ENCODE measurements around the gene MYH6.

The MYH6 gene

DNA sequence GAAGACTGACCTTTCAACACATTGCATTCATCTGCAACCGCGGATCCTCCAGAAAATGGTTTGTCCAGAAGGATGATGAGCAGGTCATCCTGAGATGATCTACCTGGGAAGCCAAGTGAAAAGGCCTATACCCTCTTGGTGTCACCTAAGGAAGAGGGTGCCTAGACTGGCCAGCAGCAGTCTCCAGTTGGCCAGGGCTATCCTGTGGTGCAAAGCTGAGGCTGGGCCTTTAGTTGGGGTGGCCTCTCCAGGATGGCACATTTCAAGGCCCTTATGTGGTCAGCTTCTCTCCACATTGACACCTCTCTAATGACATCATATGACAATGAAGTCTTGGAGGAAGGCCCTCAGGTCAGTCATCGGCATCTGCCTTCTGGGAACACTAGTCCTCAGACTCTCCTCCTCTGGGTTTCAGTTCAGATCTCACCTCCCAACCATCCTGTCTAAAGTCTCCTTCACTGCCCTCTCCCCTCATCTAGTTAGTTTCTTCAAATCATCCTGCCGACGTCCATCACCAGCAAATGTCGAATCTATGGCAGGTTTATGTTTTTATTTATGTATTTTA is 52.1 kb downstream of the MYH6 start:
- DNase-seq (ENCODE audit: low spot score), result no peak

DNA sequence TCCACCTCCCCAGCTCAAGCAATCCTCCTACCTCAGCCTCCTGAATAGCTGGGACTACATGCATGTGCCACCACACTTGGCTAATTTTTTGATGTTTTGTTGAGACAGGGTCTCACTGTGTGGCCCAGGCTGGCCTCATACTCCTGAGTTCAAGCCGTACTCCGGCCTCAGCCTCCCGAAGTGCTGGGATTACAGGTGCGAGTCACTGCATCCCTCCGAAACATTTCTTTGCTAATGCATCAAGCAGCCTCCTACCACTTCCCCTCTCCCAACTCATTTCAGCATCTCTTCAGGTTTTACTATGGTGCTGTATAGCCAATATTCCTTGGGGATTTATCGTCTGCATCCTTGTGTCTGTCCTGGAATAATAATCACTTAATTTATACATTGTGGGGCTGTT is 53.1 kb downstream of the MYH6 start:
- DNase-seq (ENCODE audit: low spot score), result no peak

DNA sequence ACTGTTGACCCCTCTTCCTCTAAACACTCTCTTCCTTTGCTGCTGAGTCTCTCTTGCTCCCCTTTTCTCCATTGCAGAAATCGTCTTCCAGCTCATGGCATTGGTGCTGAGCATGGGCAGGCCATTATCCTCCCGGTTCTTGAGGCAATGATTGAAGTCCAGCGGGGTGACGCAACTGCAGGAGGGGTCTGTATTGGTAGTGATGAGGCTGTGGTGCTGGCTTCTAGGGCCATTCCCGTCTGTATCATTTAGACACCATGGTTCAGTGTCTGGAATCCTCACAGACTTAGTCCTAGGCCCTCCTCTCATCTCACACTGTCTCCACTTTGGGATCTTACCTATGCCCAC is 54.7 kb downstream of the MYH6 start:
- DNase-seq (ENCODE audit: low spot score), result no peak

DNA sequence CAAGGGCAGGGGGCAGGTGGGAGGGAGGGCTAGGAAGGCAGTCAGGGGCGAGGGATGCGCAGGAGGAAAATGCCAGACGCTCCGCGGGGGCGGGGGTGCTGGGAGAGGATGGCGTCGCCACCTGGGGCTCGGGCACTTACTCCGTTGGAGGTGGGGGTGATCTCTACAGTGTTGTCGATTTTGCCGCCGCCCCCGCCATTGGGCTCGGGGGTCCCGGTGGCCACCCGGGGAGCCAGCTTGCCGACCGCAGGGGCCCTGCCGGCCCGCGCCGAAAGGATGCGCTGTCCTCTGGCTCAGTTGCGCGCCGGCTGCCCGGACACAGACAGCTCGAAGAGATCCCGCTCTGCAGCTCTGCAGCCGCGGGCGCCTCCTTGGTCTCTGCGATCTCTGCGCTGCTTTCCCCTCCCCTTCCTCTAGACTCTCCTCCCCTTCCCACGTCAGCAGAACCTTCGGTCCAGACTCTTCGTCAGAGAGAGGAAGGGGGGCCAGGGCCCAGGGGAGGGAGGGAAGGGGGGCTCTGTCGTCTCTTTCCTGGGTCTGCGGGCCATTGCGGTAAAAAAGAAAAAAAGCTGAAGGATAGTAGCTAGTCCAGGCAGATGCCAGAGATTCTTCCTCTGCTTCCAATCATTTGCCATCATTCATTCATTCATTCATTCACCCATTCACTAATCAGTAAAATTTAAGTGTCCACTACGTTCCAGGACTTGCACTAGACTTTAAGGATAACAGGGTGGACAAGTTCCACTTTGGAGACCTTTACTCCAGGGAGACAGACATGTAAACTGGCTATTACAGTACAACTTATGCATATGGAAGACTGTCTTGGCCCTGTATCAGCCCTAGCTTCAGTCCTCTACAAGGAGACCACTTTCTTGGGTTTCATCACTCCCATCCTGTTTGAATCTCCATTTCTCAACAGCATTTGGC is 55.3 kb downstream of the MYH6 start, which contains the start of gene SLC22A17:
SLC22A17 (minus strand) TSS at position 382 of the 927 bp plus-strand sequence.
- DNase-seq (ENCODE audit: low spot score), result peak; percentile 30

DNA sequence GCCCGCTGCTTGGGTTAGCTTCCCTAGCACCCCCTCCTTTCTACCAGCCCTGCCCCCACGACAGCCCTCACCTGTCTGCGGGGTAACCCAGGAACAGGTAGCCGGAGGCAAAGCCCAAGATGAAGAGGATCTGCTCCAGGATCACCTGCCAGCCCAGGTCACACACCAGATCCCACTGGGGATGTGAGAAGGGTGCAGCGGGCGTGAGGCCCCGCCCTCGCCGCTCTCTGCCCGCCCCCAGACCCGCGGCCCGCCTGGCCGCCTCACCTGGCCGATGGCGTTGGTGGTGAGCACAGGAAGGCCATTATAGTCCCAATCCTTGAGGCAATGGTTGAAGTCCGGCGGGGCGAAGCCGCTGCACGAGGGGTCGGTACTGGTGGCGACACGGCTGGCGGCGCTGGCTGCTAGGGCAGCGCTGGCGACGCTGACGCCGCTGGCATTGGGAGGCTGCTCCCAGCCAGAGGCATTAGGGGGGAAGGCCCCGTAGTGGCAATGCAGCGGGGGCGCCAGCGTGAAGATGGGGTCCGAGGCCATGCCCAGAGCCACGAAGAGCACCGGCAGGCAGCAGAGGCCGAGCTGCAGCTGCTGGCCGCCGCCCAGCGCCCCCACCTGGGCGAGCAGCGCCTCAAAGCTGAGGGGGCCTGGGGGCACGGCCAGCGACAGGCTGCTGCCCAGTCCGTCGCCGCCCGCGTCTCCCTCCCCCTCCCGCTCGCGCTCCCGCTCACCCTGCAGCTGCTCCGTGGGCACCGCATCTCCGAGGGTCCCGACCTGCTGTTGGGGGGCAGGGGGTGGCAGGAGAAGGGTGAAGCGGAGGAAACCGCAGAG is 56.2 kb downstream of the MYH6 start:
- DNase-seq (ENCODE audit: low spot score), result no peak

DNA sequence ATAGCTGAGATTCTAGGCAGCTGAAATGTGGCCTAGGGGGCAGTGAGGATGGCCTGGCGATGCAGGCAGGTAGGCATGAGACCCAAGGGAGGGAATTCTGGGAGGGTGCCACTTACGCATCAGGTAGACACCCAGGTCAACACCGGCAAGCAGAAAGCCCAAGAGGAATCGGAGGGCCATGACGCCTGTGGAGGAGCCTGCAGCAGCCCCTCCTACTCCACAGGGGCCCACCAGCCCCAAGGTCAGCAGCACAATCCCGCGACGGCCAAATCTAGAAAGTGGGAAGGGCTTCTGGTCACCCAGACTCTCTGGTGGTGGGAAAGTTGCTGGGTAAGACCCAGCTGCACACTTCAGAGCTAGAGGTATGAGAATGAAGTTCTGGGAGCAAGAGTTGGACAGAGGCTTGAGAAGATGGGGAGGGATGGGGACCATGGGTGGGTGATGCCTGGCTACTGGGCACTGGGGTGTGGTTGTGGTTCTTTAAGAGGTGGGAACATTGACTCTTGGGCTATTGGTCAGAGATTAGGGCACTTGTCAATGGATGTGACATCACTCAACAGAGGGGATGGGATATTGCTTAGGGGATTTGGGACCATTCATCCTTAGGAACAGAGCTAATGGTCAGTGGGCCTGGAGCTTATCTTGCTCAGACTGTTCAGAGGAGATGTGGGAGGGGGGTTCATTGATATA is 58.8 kb downstream of the MYH6 start:
- no peak for DNase-seq (ENCODE audit: low spot score)

DNA sequence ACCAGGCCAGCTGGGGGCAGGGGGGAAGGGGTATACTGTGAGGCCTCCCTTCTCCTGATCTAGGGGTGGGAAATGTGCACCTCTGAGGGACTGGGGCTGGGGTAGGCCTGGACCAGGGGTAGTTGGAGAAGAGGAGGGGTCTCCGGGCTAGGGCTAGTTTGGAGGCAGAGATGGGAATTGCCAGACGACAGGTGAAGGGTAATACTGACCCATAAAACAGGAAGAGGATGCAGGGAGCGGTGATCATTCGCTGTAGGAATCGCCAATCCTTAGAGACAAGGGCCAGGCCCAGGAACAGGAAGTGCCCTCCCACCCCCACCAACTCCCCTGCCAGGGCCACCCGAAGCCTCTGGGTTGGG is 59.8 kb downstream of the MYH6 start:
- no peak for DNase-seq (ENCODE audit: low spot score)

DNA sequence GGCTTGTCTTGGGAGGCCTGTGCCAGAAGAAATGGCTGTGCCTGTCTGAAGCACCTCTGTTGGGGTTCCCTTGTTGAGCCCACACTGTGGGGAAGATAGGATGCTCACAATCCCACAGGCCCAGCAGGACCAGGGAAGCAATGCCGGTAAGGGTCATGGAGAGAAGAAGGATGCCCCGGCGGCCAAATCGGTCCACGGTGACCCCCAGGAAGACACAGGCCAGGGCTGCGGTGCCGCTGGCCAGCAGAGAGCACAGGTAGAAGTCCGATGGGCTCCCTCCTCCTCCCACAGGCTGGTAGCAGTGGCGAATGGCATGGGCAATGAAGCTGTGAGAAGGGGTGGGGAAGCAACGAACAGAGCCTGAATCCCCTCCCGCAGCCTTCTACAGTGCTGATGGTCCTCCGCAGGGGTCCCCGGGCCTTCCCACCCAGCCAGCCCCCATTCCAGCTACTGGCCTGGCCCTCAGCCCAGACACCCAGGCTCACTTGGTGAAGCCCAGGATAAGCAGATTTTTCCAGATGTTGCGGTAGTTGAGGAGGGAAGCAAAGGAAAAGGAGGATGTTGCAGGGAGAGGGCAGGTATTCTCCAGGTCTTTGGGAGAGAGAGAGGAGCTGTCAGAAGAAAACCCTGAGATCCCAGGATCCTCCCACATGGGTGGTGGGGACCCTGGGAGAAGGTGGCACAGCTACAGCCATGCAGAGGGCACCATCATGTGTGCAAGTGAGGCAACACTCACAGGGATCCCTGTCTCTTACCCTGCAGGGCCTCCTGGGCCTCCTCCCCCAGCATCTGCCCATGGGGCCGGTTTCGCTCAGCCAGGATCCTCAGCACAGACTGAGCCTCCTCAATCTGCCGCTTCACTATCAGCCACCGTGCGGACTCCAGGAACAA is 60.4 kb downstream of the MYH6 start:
- no peak for DNase-seq (ENCODE audit: low spot score)

DNA sequence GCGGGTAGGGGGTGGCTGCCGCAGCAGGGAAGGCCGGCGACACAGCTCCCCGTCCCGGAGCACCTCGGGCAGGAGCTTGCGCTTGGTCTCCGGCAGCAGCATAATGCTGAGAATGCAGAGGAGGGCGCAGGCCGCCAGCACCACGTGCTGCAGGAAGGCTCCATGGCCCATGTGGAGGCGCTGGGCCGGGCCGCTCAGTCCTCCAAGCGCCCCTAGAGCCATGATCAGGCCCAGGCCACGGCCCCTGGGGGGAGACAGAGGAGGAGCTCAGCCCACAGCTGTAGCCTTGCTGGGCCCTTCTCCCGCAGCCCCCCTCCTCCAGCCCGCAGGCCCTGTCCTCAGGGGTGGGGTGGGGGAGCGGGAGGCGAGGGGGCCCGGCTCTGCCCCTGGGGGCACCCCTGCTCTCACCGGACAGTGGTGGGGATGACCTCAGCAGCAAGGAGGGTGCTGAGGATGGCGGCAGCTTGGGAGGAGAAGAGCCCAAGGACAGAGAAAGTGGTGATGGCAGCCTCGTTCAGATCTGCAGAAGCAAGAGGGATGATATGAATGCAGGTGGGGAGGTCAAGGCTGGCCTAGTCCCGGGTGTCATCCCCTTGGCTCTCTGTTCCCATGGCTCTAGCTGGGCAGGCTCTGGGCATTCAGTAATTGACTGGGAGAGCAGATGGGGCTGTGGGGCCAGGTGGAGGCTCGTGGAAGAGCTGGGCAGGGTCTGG is 61.2 kb downstream of the MYH6 start:
- no peak for DNase-seq (ENCODE audit: low spot score)

DNA sequence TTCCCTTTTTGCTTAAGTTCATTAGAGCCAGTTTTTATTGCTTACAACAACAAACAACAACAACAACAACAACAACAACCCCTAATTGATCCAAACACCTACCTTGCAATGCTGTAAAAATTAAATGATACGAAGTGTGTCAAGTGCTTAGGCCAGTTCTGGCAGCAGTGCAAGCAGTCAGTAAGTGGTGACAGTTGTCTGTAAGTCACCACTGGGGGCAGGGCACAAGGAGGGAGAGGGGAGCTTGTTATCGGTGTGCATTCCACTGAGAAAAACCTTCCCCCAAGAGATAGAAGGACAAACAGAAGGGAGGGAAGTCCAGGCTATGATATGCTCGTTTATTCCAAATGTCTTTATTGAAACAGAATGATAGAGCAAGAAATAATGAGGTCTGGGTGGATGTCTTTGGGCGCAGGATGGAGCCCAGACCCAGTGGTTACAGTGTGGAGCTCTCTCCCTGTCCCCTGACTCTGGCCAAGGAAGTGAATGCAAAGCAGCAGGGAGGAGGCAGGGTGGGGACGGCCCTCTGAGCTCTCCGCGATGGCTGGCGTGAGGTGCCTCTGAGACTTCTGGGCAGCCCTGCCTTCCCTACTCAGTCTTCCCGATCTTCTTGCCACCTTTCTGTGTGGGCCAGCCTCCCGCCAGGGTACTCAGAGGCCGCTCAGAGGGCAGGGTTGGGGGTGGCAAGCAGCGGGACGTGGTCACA is 61.9 kb downstream of the MYH6 start:
- no peak for DNase-seq (ENCODE audit: low spot score)

DNA sequence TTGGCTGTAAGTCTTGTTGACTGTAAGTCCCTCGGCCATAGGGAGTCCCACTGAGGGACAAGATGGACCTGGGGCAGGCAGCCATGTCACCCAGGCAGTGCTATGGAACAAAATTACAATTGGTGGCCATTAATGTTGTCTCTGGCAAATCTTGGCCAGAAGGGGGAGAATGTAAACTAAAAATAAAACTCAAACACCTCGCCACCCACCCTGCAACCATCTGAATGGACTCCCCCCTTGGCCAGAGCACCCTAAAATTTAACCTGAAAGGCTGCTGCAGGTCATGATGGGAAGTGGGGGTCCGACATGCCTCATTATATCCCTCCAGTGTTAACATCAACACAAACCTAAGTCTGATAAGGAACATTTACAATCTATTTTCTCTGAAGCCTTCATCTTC is 63.6 kb downstream of the MYH6 start:
- no peak for DNase-seq (ENCODE audit: low spot score)

DNA sequence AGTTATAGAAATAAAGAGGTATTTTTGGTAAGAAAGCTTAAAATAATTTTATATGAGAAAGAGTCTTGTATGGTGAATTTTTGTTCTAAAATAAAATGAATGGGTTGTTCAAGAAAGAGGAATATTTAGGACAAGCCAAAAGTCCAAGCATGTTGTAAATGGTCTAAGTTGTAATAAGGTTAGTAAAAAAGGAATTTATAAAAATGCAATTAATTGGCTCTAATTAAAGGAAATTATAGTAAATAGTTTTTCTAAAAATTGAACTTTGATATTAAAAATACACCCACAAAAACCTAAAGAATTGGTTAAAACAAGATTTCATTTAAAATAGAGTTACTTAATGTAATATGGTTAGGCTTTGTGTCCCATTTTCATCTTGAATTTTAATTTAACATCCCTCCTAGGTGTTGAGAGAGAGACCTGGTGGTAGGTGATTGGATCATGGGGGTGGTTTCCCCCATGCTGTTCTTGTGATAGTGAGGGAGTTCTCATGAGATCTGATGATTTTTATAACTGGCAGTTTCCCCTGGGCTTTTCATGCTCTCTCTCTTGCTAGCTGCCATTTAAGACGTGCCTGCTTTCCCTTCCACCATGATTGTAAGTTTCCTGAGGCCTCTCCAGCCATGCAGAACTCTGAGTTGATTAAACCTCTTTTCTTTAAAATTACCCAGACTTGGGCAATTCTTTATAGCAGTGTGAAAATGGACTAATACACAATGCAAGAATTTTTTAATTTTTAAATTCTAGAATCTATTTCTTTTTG is 68.4 kb downstream of the MYH6 start:
- DNase-seq (ENCODE audit: low spot score), result no peak

DNA sequence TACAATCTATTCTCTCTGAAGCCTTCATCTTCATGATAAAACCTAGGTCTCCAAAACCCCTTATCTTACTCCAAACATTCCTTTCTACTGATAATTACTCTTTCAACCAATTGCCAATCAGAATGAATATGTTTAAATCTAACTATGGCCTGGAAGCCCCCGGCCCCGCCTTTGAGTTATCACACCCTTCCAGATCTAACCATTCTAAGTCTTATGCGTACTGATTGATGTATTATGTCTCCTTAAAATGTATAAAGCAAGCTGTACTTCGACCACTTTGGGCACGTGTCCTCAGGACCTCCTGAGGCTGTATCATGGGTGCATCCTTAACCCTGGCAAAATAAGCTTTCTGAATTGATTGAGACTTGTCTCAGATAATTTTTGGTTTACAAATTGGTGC is 72.5 kb downstream of the MYH6 start:
- DNase-seq (ENCODE audit: low spot score), result no peak

Data from germinal center (tissue), 1 donor.